Ovary (tissue), 3 donors: ENCODE results near the gene PADI6.

Experiments
- CTCF ChIP-seq, 3 donors: fragments of 450-650 bp in 2 of 3; fragments of 200-600 bp in 1 of 3; IDR thresholded peaks; one replicate each; pipeline versions ENCODE4 v1.5.1 to v1.8.0; 2016 to 2022; ENCODE audit warnings: antibody characterized with exemption in 3 of 3, mild to moderate bottlenecking in 1 of 3
- EP300 ChIP-seq: sonication (generic); formaldehyde crosslinking; IDR thresholded peaks from one replicate; pipeline ENCODE4 v1.6.1; 2017; ENCODE audit warnings: antibody characterized with exemption
- donor health status: DM: no; HTN: no; CAD: no.

GRCh38 chr1:17329610-17330009, 42.4 kb upstream of the PADI6 start:
- TF ChIP-seq CTCF (IDR thresholded peaks at IDR 0.05) (no peak), EP300 (no peak)
